ENCODE data around the gene PTPN22.

PTPN22 gene

GRCh38 chr1:113871597-113872113 is at the start of gene PTPN22:
PTPN22 (minus strand) TSS chr1:113871712.
- TF ChIP-seq POLR2A (IDR thresholded peaks at IDR 0.05; ENCODE audit: low read depth, low read length): no peak
- FAIRE-seq (peak; percentile 97), DNase-seq (ENCODE audit: insufficient read length, low spot score) (peak; percentile 30)

DNA sequence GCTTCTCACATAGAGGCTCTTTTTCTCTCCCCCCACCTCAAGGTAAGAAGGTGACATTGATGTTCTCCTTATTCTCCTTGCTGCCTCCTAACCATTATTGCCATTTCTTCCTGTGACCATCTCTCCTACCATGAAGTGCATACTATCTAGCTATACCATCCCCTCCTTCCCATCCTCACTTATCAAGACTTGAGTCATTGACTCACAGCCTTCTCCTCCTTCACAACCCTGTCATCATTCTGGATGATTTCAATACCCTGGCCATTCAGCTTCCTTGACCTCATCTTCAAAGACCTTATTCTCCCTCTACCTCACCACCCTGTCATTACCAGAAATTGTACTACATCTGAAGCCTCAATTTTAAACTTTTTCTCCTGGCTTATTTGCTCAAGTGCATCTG is 46.7 kb upstream of the PTPN22 start:
- DNase-seq (ENCODE audit: insufficient read length, low spot score) (no peak), FAIRE-seq (no peak)
- TF ChIP-seq POLR2A (IDR thresholded peaks at IDR 0.05; ENCODE audit: low read depth, low read length): no peak

GRCh38 chr1:113917400-113918082 is 46.0 kb upstream of the PTPN22 start:
- TF ChIP-seq POLR2A (IDR thresholded peaks at IDR 0.05; ENCODE audit: low read depth, low read length): no peak
- DNase-seq (ENCODE audit: insufficient read length, low spot score) (no peak), FAIRE-seq (no peak)

GRCh38 chr1:113916974-113917373 is 45.5 kb upstream of the PTPN22 start:
- TF ChIP-seq POLR2A (IDR thresholded peaks at IDR 0.05; ENCODE audit: low read depth, low read length): no peak
- DNase-seq (ENCODE audit: insufficient read length, low spot score) (no peak), FAIRE-seq (no peak)

- FAIRE-seq: no peak
- TF ChIP-seq POLR2A (IDR thresholded peaks at IDR 0.05; ENCODE audit: low read depth, low read length): no peak
- no peak for DNase-seq (ENCODE audit: insufficient read length, low spot score)
Measured at GRCh38 chr1:113913887-113914664, 42.6 kb upstream of the PTPN22 start.

DNA sequence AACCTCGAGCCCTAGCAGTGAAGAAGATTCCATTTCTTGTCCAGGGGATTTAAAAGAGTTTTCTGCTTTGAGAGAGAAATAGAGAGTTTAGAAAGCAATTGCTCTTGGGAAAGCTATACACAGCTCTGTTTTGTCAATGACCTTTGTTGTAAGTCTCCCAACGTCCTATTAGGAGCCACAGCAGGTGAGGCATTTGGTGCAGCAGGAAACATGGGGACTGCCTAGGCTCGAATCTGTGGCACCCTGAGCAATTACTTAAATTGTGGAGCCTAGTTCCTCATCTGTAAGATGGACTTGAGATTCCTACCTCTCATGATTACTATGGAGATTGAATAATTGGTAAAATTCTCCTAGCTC is 41.8 kb upstream of the PTPN22 start:
- TF ChIP-seq POLR2A (IDR thresholded peaks at IDR 0.05; ENCODE audit: low read depth, low read length): no peak
- FAIRE-seq: no peak
- DNase-seq (ENCODE audit: insufficient read length, low spot score): no peak

DNA sequence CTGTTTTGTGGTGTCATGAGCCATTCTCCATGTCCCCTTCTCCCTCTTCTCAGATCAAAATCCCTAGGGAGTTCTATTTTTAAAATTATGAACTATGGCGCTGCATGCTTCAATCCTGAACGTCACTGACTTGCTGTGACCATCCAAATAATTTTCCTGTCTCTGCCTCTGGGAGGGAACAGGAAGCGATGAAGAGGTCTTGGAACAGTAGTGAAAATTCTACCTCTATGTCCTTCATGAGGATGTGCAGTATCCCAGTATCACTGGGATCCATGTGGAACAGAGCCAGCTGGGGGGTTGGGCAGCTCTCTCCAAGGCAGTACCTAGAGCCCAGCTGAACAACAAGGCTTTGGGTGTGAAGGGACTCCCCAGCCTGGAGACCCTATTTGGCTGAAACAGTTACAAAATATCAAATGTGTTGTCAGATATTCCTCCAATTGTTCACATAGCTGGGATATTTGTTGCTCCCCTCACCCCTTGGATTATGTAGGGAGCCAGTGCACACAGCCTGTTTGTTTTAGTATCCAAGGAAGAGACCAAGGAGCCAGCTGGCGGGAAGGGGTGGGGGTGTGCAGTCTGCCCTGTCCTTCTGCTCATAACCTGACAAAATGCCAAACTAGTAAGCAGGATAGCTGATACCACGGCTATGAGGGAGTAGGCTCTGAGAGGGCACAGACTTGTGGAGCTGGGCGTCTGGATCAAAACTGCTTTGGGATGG is 41.2 kb upstream of the PTPN22 start:
- FAIRE-seq: no peak
- no peak for TF ChIP-seq POLR2A (IDR thresholded peaks at IDR 0.05; ENCODE audit: low read depth, low read length)
- no peak for DNase-seq (ENCODE audit: insufficient read length, low spot score)

- DNase-seq (ENCODE audit: insufficient read length, low spot score) (no peak), FAIRE-seq (no peak)
- no peak for TF ChIP-seq POLR2A (IDR thresholded peaks at IDR 0.05; ENCODE audit: low read depth, low read length)
Measured at GRCh38 chr1:113905435-113905861, 33.9 kb upstream of the PTPN22 start.

DNA sequence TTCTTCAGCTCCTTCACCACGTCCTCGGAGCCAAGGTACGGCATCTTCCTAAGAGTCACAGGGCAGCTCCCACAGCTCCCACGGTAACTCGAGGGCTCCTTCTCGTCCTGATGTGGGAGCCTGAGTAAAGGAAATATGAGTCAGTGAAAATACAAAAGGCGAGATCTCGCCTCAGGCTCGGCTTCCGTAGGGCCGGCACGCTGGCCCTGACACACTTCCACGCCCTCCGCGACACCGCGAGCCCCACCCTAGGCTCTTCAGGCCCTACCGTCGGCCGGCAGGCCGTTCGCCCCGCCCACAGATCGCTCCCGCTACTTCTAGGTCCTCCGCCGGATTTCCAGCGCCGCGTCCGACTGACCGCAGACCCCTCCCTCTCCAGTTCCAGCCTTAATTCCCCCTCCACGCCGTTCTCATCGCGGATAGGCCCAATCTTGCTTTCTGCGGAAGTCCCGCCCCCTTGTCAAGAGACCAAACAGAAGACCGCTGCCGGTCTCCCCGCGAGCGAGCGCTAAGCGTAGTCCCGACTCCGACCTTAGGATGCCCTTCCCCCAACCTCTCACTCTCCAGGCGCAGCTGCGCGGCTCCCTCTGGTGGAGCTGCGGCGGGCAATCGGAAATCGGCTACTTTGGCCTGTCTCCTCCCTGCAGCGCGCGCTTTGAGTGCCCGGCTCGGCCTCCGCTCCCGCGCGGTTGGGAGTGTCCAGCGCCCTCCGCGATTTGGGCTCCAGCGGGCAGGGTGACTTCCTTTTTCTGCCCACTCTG is 33.3 kb upstream of the PTPN22 start, which contains the start of the genes AP4B1 and DCLRE1B:
AP4B1 (minus strand) TSS at position 126 of the 761 bp plus-strand sequence; CDS start at position 44, 82 bp downstream.
DCLRE1B (plus strand) TSS at position 653 of the 761 bp plus-strand sequence. CDS start 261 bp downstream, outside the sequence.
- peak; percentile 84 for TF ChIP-seq POLR2A (IDR thresholded peaks at IDR 0.05; ENCODE audit: low read depth, low read length)
- FAIRE-seq (peak; percentile 91), DNase-seq (ENCODE audit: insufficient read length, low spot score) (peak; percentile 93)

DNA sequence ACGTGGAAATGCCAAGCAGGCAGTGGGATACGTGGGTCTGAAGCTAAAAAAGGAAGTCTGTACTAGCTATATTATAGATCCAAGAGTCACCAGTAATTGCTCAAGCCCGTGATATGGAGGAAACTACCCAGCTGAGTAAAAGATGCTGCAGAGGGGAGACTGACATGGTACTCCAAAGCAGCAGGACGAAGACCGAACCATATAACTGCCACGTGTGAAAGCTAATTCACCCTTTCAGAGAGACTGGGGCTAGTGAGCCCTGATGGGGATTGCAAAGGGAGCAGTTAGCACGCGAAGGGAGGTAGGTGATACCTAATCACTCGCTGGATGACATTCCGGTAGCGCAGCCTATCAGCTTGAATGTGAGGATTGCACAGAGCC is 32.8 kb upstream of the PTPN22 start:
- DNase-seq (ENCODE audit: insufficient read length, low spot score): no peak
- no peak for TF ChIP-seq POLR2A (IDR thresholded peaks at IDR 0.05; ENCODE audit: low read depth, low read length)
- no peak for FAIRE-seq

DNA sequence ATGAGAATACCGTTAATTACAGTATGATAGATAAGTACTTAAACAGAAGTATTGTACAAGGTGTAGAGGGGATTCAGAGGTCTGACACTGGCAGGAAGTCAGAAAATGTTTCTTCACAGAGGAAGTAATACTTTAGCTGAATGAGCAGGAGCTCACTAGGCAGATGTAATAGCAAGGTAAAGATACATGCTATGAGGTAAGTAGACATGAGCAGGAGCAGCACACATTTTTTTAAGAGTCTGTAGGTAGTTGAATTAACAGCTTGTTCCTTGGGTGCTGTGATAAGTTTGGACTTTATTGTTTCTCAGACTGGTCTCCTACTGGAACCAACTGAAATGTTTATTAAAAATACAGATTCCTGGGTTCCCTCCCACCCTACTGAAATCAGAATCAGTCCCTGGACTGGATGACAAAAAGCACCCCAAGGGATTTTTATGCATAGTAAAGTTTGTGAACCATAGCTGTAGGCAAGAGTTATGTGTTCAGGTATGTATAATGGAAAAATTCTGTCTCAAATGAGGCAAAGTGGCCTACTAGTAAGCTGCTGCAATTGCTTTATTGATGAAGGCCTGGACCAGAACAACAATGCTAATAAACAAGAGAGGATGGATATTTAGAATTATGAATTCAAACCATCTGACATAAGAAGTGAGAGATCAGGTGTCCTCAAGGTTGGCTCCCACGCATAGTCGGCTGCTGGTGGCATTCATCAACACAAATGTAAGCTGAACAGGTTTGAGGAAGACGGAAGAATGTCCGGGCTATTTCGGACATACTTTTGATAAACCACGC is 32.2 kb upstream of the PTPN22 start:
- TF ChIP-seq POLR2A (IDR thresholded peaks at IDR 0.05; ENCODE audit: low read depth, low read length): no peak
- FAIRE-seq (no peak), DNase-seq (ENCODE audit: insufficient read length, low spot score) (no peak)

DNA sequence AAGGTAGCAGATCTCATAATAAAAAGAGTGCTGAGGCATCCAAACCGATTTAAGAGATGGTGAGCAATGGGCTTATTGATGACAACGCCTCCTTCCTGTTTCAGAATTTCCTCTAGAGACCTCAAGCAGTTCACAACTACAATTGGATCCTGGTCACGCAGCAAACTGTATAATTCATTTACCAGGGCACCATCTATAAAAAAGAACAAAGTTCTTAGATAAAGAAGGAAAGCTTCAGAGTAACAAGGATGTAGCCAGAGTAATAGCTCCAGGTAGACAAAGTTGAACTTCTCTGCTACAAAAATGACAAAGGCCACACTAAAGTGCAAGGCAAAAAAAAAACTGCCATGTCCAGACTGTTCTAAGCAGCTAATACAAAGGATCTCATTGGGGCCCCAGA is 29.7 kb upstream of the PTPN22 start:
- FAIRE-seq (no peak), DNase-seq (ENCODE audit: insufficient read length, low spot score) (no peak)
- TF ChIP-seq POLR2A (IDR thresholded peaks at IDR 0.05; ENCODE audit: low read depth, low read length): no peak

GRCh38 chr1:113899111-113899510 is 27.6 kb upstream of the PTPN22 start:
- FAIRE-seq (no peak), DNase-seq (ENCODE audit: insufficient read length, low spot score) (no peak)
- TF ChIP-seq POLR2A (IDR thresholded peaks at IDR 0.05; ENCODE audit: low read depth, low read length): no peak

Data from H54 (cell line).